Smooth muscle cell (in vitro differentiated cells): ENCODE measurements around the gene GSN. TPM values are rescaled to one million over a fixed set of nuclear protein-coding genes. Genes with fewer than 3 reads are reported as not detected.

ENCODE experiments used
- DNase-seq: peaks from one replicate; lab custom pipeline; 2025; ENCODE audit not compliant: unreplicated experiment; lab: John Stamatoyannopoulos, UW
- H2AFZ ChIP-seq: fragments of 200-600 bp; sonication (generic); 2 replicates; pipeline ENCODE4 v1.6.0; 2016; ENCODE audit warnings: antibody characterized with exemption, low read depth, mild to moderate bottlenecking
- H3F3A ChIP-seq: fragments of 200-600 bp; sonication (generic); 2 replicates; pipeline ENCODE4 v1.6.0; 2017; ENCODE audit warnings: antibody characterized with exemption, low read depth
- H3K27ac ChIP-seq: fragments of 200-600 bp; sonication (generic); 2 replicates; pipeline ENCODE4 v1.5.1; 2016; ENCODE audit warnings: low read depth, mild to moderate bottlenecking
- H3K27me3 ChIP-seq: fragments of 200-600 bp; sonication (generic); 2 replicates; pipeline ENCODE4 v1.6.1; 2016; ENCODE audit warnings: low read depth, mild to moderate bottlenecking
- H3K36me3 ChIP-seq: fragments of 200-600 bp; sonication (generic); 2 replicates; pipeline ENCODE4 v1.5.1; 2016; ENCODE audit warnings: low read depth
- H3K4me1 ChIP-seq: fragments of 200-600 bp; sonication (generic); 2 replicates; pipeline ENCODE4 v1.5.1; 2016; ENCODE audit warnings: low read depth
- H3K4me2 ChIP-seq: fragments of 200-600 bp; sonication (generic); 2 replicates; pipeline ENCODE4 v1.6.0; 2016; ENCODE audit warnings: mild to moderate bottlenecking
- H3K4me3 ChIP-seq: fragments of 200-600 bp; sonication (generic); 2 replicates; pipeline ENCODE4 v1.5.1; 2016; ENCODE audit warnings: mild to moderate bottlenecking
- H3K79me2 ChIP-seq: fragments of 200-600 bp; sonication (generic); 2 replicates; pipeline ENCODE4 v1.6.0; 2016; ENCODE audit warnings: low read depth, mild to moderate bottlenecking
- H3K9ac ChIP-seq: fragments of 200-600 bp; sonication (generic); 2 replicates; pipeline ENCODE4 v1.6.0; 2016; ENCODE audit warnings: low read depth
- H3K9me3 ChIP-seq: fragments of 200-600 bp; sonication (generic); replicated peaks from 2 replicates; pipeline ENCODE4 v1.5.1; 2016; ENCODE audit warnings: low read depth
- H4K20me1 ChIP-seq: fragments of 200-600 bp; sonication (generic); 2 replicates; pipeline ENCODE4 v1.6.0; 2016; ENCODE audit warnings: low read depth
- CTCF ChIP-seq: fragments of 200-600 bp; sonication (generic); IDR thresholded peaks from 2 replicates; pipeline ENCODE4 v1.5.1; 2017; ENCODE audit warnings: borderline replicate concordance, mild to moderate bottlenecking, antibody characterized with exemption; ENCODE audit not compliant: insufficient read depth, poor library complexity, severe bottlenecking
- WGBS: methylation state at CpG from one replicate; pipeline ENCODE4 v1.1.7; 2016; ENCODE audit warnings: low lambda C conversion rate; 5-methylcytosine and 5-hydroxymethylcytosine counted together
- polyA plus RNA-seq: library from polyadenylated mRNA; unstranded; fragments of >200 nt; fragmentation: Nextera tagmentation; extraction: Ambion mirVana; gene quantifications from 2 replicates; pipeline ENCODE4 v1.2.1, GENCODE V29; 2016
- total RNA-seq: library from RNA; depleted of rRNA; stranded (reverse); fragments of >200 nt; gene quantifications from 2 replicates; pipeline ENCODE4 v1.2.3, GENCODE V29; 2014

GSN gene
- total and polyA plus RNA-seq, 2 experiments from 2014 or later = 337 to 685 TPM

- peaks cover 29% of the 10 kb centered on the region for H4K20me1 ChIP-seq
- TF ChIP-seq CTCF = no peak
- no peak overlapping the region for H2AFZ ChIP-seq
- no peaks in the 10 kb centered on the region for H3K9me3 ChIP-seq
- H3F3A ChIP-seq = peaks cover 58% of the 10 kb centered on the region
- H3K79me2 ChIP-seq = peaks cover 51% of the 10 kb centered on the region
- H3K4me3 ChIP-seq = peak overlapping the region; percentile 25
- H3K36me3 ChIP-seq = no peaks in the 10 kb centered on the region
- H3K27me3 ChIP-seq = no peaks in the 10 kb centered on the region
- peak overlapping the region; percentile 92 for H3K9ac ChIP-seq
- WGBS = 13% methylated on average over 13 of the region's 13 CpGs
- H3K4me1 ChIP-seq = peaks cover 60% of the 10 kb centered on the region
- DNase-seq = no peak
- H3K4me2 ChIP-seq = peak overlapping the region; percentile 81
- H3K27ac ChIP-seq = peak overlapping the region; percentile 99
Observed at GRCh38 chr9:121286973-121287741, 19.2 kb downstream of the GSN start.

DNA sequence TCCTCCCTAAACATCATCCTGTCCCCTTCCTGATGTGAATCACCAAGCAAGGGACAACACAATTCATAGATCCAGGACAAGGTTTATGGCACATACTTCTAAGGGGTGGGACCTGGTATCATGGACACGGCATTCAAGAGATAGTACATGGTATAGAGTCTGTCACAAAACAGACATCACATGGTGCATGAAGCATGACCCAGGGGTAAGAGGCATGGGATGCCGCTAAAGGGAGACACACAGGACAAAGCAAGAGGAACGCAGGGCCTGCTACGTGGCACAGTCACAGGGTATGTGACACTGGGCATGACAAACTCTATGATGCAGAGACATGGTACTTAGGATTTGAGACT lies 20.7 kb downstream of the GSN start:
- H3K79me2 ChIP-seq = peaks cover 66% of the 10 kb centered on the region
- 53% methylated on average over 4 of the region's 4 CpGs for WGBS
- no peak for TF ChIP-seq CTCF
- H3K36me3 ChIP-seq = no peaks in the 10 kb centered on the region
- H3K4me2 ChIP-seq = peak overlapping the region; percentile 81
- peak overlapping the region; percentile 59 for H3K9ac ChIP-seq
- DNase-seq = no peak
- peak overlapping the region; percentile 99 for H3K27ac ChIP-seq
- H3K9me3 ChIP-seq = no peaks in the 10 kb centered on the region
- no peak overlapping the region for H3K4me3 ChIP-seq
- H3K4me1 ChIP-seq = peaks cover 60% of the 10 kb centered on the region
- peaks cover 44% of the 10 kb centered on the region for H4K20me1 ChIP-seq
- no peak overlapping the region for H2AFZ ChIP-seq
- peaks cover 45% of the 10 kb centered on the region for H3F3A ChIP-seq
- H3K27me3 ChIP-seq = no peaks in the 10 kb centered on the region

DNA sequence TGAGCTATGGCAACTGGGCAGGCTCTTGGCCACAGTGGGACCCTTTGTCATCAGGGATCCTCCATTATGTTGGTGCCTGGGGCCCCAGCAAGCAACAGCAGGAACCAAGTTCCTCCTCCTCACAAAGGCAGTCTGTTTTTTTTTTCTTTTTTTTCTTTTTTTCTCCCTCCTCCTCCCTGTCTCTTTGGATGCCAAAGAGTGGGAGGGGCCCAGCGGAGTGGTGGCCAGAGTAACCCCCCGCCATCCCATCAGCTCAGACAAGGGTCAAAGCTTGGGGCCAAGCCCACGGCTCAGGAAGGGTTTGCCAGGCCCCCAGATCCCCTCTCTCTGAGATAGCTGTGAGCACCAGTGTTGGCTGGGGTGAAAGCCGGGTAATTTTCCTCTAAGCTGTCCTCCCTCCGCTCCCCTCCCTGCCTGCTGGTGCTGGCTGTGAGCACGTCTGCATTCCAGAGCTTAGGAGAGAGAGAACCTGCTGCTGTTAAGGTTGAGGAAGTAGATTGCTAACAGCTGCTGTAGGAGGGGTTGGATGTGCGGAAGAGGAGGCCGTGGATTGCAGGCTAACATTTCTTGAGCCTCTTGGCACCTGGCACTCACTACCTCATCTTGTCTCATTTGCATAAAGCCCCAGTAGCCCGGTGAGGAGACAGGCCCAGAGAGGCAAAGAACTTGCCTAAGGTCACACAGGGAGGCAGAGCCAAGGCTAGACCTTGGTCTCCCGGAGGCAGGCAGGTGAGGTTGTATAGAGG lies 21.2 kb downstream of the GSN start:
- Histone ChIP-seq H2AFZ (no peak overlapping the region), H3K9me3 (no peaks in the 10 kb centered on the region), H3F3A (peaks cover 42% of the 10 kb centered on the region), H3K27ac (peak overlapping the region; percentile 99), H3K4me3 (no peak overlapping the region), H4K20me1 (peaks cover 49% of the 10 kb centered on the region), H3K9ac (peak overlapping the region; percentile 59), H3K36me3 (no peaks in the 10 kb centered on the region), H3K27me3 (no peaks in the 10 kb centered on the region), H3K4me1 (peaks cover 56% of the 10 kb centered on the region), H3K4me2 (peak overlapping the region; percentile 81), H3K79me2 (peaks cover 71% of the 10 kb centered on the region)
- TF ChIP-seq CTCF = no peak
- 17% methylated on average over 10 of the region's 10 CpGs for WGBS
- DNase-seq = no peak
